ENCODE results near the gene TRIM44.
A peak's percentile ranks its signal among the peaks of the same experiment; 100 is the strongest.
"Not testable (repeated sequence)": the region's sequence is repeated elsewhere in the genome, so short reads cannot be mapped to it uniquely, and the experiment has no call there.

The TRIM44 gene

DNA sequence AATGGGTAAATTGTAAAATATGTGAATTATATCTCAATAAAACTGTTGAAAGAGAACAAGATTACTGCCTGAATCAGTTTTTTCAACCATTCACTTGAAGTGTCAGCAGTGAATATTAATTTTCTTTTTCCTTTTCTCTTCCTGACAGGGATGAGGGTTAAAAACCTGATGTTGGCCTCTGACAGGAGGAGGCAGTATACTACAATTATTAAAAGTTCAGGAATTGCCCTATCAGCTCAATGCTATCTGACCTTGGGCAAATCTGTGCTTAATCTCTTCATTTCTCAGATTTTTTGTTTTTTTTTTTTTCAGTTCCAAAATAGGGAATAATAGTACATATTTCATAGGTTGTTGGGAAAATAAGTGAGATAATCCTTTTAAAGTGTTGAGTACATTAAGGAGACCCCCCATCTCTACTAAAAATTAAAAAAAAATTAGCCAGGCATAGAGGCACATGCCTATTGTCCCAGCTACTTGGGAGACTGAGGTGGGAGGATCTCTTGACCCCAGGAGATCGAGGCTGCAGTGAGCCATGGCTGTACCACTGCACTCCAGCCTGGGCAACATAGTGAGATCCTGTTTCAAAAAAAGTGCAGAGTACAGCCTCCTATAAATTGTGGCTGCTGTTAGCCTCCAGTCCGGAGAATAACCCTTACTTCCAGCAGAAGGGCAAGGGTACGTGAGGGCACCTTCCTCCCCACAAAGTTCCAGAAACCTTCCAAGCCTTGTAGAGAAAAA is 48.8 kb downstream of the TRIM44 start:
- H3K27ac ChIP-seq: no peak overlapping the region

GRCh38 chr11:35711924-35712323 is 49.3 kb downstream of the TRIM44 start:
- no peak for TF ChIP-seq ZFX (IDR thresholded peaks at IDR 0.05)
- TF ChIP-seq, protein P1, sequence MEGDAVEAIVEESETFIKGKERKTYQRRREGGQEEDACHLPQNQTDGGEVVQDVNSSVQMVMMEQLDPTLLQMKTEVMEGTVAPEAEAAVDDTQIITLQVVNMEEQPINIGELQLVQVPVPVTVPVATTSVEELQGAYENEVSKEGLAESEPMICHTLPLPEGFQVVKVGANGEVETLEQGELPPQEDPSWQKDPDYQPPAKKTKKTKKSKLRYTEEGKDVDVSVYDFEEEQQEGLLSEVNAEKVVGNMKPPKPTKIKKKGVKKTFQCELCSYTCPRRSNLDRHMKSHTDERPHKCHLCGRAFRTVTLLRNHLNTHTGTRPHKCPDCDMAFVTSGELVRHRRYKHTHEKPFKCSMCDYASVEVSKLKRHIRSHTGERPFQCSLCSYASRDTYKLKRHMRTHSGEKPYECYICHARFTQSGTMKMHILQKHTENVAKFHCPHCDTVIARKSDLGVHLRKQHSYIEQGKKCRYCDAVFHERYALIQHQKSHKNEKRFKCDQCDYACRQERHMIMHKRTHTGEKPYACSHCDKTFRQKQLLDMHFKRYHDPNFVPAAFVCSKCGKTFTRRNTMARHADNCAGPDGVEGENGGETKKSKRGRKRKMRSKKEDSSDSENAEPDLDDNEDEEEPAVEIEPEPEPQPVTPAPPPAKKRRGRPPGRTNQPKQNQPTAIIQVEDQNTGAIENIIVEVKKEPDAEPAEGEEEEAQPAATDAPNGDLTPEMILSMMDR (conservative IDR thresholded peaks at IDR 0.05): no peak
- no peak overlapping the region; the same call in 1 of the 2 replicates for H3K27ac ChIP-seq

More for the DNA sequence above, 48.8 kb downstream of the TRIM44 start:
- TF ChIP-seq, protein P1 (conservative IDR thresholded peaks at IDR 0.05): peak; percentile 14
- TF ChIP-seq ZFX (IDR thresholded peaks at IDR 0.05): no peak

GRCh38 chr11:35712533-35712932 is 50.0 kb downstream of the TRIM44 start:
- H3K27ac ChIP-seq: no peak overlapping the region
- no peak for TF ChIP-seq ZFX (IDR thresholded peaks at IDR 0.05)
- TF ChIP-seq, protein P1 (conservative IDR thresholded peaks at IDR 0.05): no peak

GRCh38 chr11:35714882-35715627 is 52.5 kb downstream of the TRIM44 start:
- TF ChIP-seq, protein P1 (conservative IDR thresholded peaks at IDR 0.05): no peak
- TF ChIP-seq ZFX (IDR thresholded peaks at IDR 0.05): no peak
- no peak overlapping the region for H3K27ac ChIP-seq

GRCh38 chr11:35715677-35716076 is 53.1 kb downstream of the TRIM44 start:
- H3K27ac ChIP-seq: not testable (repeated sequence)

- TF ChIP-seq, protein P1 (conservative IDR thresholded peaks at IDR 0.05): no peak; the same call in 1 of the 2 replicates
- no peak overlapping the region for H3K27ac ChIP-seq
Measured at GRCh38 chr11:35717043-35717442, 54.5 kb downstream of the TRIM44 start.

DNA sequence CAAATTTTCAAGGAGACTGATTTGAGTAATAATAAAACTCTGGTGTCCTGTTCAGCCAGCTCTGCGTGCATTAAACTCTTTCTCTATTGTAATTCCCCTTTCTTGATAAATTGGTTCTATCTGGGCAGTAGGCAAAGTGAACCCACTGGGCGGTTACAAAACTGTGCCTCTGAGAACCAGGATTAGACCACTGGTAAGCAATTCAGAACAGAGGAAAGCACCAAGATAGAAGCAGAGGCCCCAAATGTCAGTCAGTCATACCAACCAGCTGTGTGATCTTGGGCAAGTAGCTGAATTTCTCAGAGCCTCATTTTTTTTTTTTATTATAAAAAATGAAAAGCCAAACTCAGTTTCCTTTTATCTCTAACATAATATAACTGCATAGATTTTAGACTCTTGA is 54.9 kb downstream of the TRIM44 start:
- no peak overlapping the region for H3K27ac ChIP-seq
- no peak for TF ChIP-seq ZFX (IDR thresholded peaks at IDR 0.05)
- TF ChIP-seq, protein P1 (conservative IDR thresholded peaks at IDR 0.05): no peak

Measured in C4-2B (cell line).